HCT116 (cell line): ENCODE results near the gene KCNH2. TPM values are rescaled to one million over a fixed set of nuclear protein-coding genes. Genes with fewer than 3 reads are reported as not detected.

Source experiments
- ATAC-seq: fragments of 200-7000 bp; cut with Tn5 transposase; 2 replicates; pipeline ENCODE4 v1.9.1; 2020; ENCODE audit warnings: mild to moderate bottlenecking, moderate library complexity
- BruUV-seq: library from RNA; stranded (reverse); fragments of 400-500 nt; replicated peaks from 2 replicates; lab custom pipeline; 2021; lab: Mats Ljungman, UMichigan
- CTCF ChIA-PET: fragments of 300-600 bp; sonication (Branson Sonifier 250); formaldehyde crosslinking; loops from one replicate; lab custom pipeline; 2021; ENCODE audit warnings: antibody characterized with exemption; lab: Charles Lee
- POLR2A ChIA-PET: fragments of 300-600, 350-600 bp; sonication (Branson Sonifier 250); formaldehyde crosslinking; loops from one replicate; lab custom pipeline; 2021; ENCODE audit warnings: antibody characterized with exemption; lab: Charles Lee
- RAD21 ChIA-PET, 2 experiments: fragments of 300-600 bp; sonication (Branson Sonifier 250); formaldehyde crosslinking; loops; one replicate each; lab custom pipeline; 2023; ENCODE audit warnings: low total read pairs in 2 of 2; ENCODE audit not compliant: uncharacterized antibody in 2 of 2, unreplicated experiment in 2 of 2, low non-redundant PET in 1 of 2; lab: Charles Lee
- DNase-seq: peaks from one replicate; pipeline ENCODE4 v3.0.0-alpha.2; 2010; ENCODE audit warnings: low read depth, low spot score
- H2AFZ ChIP-seq: fragments of 200-600 bp; shearing (Covaris generic), sonication (generic); 2 replicates; pipeline ENCODE4 v1.6.1; 2017; ENCODE audit warnings: low read depth, mixed run types, mixed read lengths, antibody characterized with exemption, low read length; ENCODE audit not compliant: poor library complexity, severe bottlenecking
- H3K27ac ChIP-seq: 2 replicates; pipeline ENCODE4 v1.5.1; 2012; ENCODE audit warnings: low read depth, low read length
- H3K27me3 ChIP-seq: fragments of 200-600 bp; sonication (generic); 2 replicates; pipeline ENCODE4 v1.6.1; 2016; ENCODE audit warnings: mixed run types, low read length, mixed read lengths; ENCODE audit not compliant: insufficient read depth
- H3K36me3 ChIP-seq, 2 experiments: fragments of 200-500 bp in 1 of 2; fragments of 200-600 bp in 1 of 2; sonication (Bioruptor generic) in 1 of 2; sonication (generic) in 1 of 2; 2 replicates each; pipeline versions ENCODE4 v1.5.1 to v1.6.1; 2014 to 2016; ENCODE audit warnings: low read length in 2 of 2, inconsistent platforms in 1 of 2, mixed read lengths in 1 of 2, mixed run types in 1 of 2; ENCODE audit not compliant: insufficient read depth in 2 of 2, control insufficient read depth in 1 of 2
- H3K4me1 ChIP-seq, 2 experiments: fragments of 200-600 bp in 1 of 2; sonication (generic) in 1 of 2; 2 replicates each; pipeline versions ENCODE4 v1.5.1 to v1.6.1; 2012 to 2017; ENCODE audit warnings: low read length in 2 of 2, inconsistent platforms in 1 of 2, mild to moderate bottlenecking in 1 of 2, mixed read lengths in 1 of 2, mixed run types in 1 of 2, moderate library complexity in 1 of 2; ENCODE audit not compliant: insufficient read depth in 2 of 2, control insufficient read depth in 1 of 2
- H3K4me2 ChIP-seq: fragments of 200-600 bp; sonication (generic); 2 replicates; pipeline ENCODE4 v1.6.1; 2017; ENCODE audit warnings: mixed run types, low read length, mixed read lengths
- H3K4me3 ChIP-seq, 2 experiments: fragments of 200-600 bp in 1 of 2; sonication (generic) in 1 of 2; replicated peaks in 1 of 2; 2 replicates each; pipeline ENCODE4 v1.5.1; 2011 to 2016; ENCODE audit warnings: low read length in 2 of 2, control low read depth in 1 of 2, low read depth in 1 of 2, mild to moderate bottlenecking in 1 of 2, mixed read lengths in 1 of 2, mixed run types in 1 of 2
- H3K79me2 ChIP-seq: fragments of 200-600 bp; sonication (generic); 2 replicates; pipeline ENCODE4 v1.6.1; 2017; ENCODE audit warnings: mild to moderate bottlenecking, mixed run types, low read length, moderate library complexity, mixed read lengths; ENCODE audit not compliant: insufficient read depth
- H3K9ac ChIP-seq: fragments of 200-600 bp; sonication (generic); 2 replicates; pipeline ENCODE4 v1.6.1; 2016; ENCODE audit warnings: low read length, mixed read lengths
- H3K9me2 ChIP-seq: fragments of 200-600 bp; sonication (generic), shearing (Covaris generic); 2 replicates; pipeline ENCODE4 v1.6.1; 2017; ENCODE audit warnings: mixed run types, mild to moderate bottlenecking, moderate library complexity; ENCODE audit not compliant: insufficient read depth
- H3K9me3 ChIP-seq, 2 experiments: fragments of 200-500 bp in 1 of 2; fragments of 200-600 bp in 1 of 2; sonication (Bioruptor generic) in 1 of 2; sonication (generic) in 1 of 2; 2 replicates each; pipeline ENCODE4 v1.6.1; 2014 to 2017; ENCODE audit warnings: low read length in 2 of 2, mixed read lengths in 2 of 2, inconsistent platforms in 1 of 2, low read depth in 1 of 2, mild to moderate bottlenecking in 1 of 2, mixed run types in 1 of 2, moderate library complexity in 1 of 2; ENCODE audit not compliant: control insufficient read depth in 1 of 2, insufficient read depth in 1 of 2
- H4K20me1 ChIP-seq: fragments of 200-600 bp; sonication (generic), shearing (Covaris generic); 2 replicates; pipeline ENCODE4 v1.6.1; 2017; ENCODE audit warnings: mixed run types, mild to moderate bottlenecking, moderate library complexity; ENCODE audit not compliant: insufficient read depth
- CBX3 ChIP-seq: IDR thresholded peaks from 2 replicates; pipeline ENCODE4 v1.6.1; 2012; ENCODE audit warnings: low read depth
- CEBPB ChIP-seq: IDR thresholded peaks from 2 replicates; pipeline ENCODE4 v1.6.1; 2012; ENCODE audit warnings: low read depth
- EGR1 ChIP-seq: IDR thresholded peaks from 2 replicates; pipeline ENCODE4 v1.6.1; 2012; ENCODE audit warnings: low read depth
- EZH2 ChIP-seq: fragments of 200-600 bp; sonication (generic); IDR thresholded peaks from 2 replicates; pipeline ENCODE4 v1.6.1; 2017; ENCODE audit warnings: antibody characterized with exemption, mixed run types
- EZH2phosphoT487 ChIP-seq: fragments of 200-600 bp; IDR thresholded peaks from 2 replicates; pipeline ENCODE4 v1.6.1; 2018; ENCODE audit warnings: antibody characterized with exemption, borderline replicate concordance
- FOSL1 ChIP-seq: IDR thresholded peaks from 2 replicates; pipeline ENCODE4 v1.6.1; 2012; ENCODE audit warnings: low read depth
- JUND ChIP-seq: IDR thresholded peaks from 2 replicates; pipeline ENCODE4 v1.6.1; 2012
- REST ChIP-seq: IDR thresholded peaks from 2 replicates; pipeline ENCODE4 v1.6.1; 2012; ENCODE audit warnings: low read depth
- SIN3A ChIP-seq: IDR thresholded peaks from 2 replicates; pipeline ENCODE4 v1.6.1; 2012; ENCODE audit warnings: low read depth
- SP1 ChIP-seq: IDR thresholded peaks from 2 replicates; pipeline ENCODE4 v1.6.1; 2012; ENCODE audit warnings: low read depth
- SRF ChIP-seq: IDR thresholded peaks from 2 replicates; pipeline ENCODE4 v1.6.1; 2012; ENCODE audit warnings: low read depth
- YY1 ChIP-seq: IDR thresholded peaks from 2 replicates; pipeline ENCODE4 v1.6.1; 2011; ENCODE audit warnings: low read length, low read depth, moderate library complexity, mild to moderate bottlenecking; ENCODE audit not compliant: insufficient replicate concordance; ENCODE audit errors: extremely low read depth
- ZBTB33 ChIP-seq: IDR thresholded peaks from 2 replicates; pipeline ENCODE4 v1.6.1; 2011; ENCODE audit warnings: mild to moderate bottlenecking, low read length, moderate library complexity; ENCODE audit not compliant: insufficient replicate concordance; ENCODE audit errors: extremely low read depth
- ZFX ChIP-seq: fragments of 450-650 bp; IDR thresholded peaks from 2 replicates; pipeline ENCODE4 v1.6.1; 2017
- ZNF274 ChIP-seq: fragments of 200-500 bp; sonication (Bioruptor generic); IDR thresholded peaks from 2 replicates; pipeline ENCODE4 v1.6.1; 2014; ENCODE audit warnings: mild to moderate bottlenecking, low read depth, low read length, inconsistent platforms
- intact Hi-C: fragments of 100-400 bp; cut with micrococcal nuclease; formaldehyde crosslinking; loops from 2 replicates; pipeline ENCODE4 v1.10.0; 2022
- total RNA-seq: library from RNA; stranded (reverse); gene quantifications from one replicate; pipeline ENCODE4 v1.2.1, GENCODE V29; 2021; ENCODE audit not compliant: unreplicated experiment
- TF ChIP-seq, protein P1 (sequence below): IDR thresholded peaks from 2 replicates; pipeline ENCODE4 v1.6.1; 2012
- TF ChIP-seq, protein P2 (sequence below): IDR thresholded peaks from 2 replicates; pipeline ENCODE4 v1.6.1; 2012

The KCNH2 gene
- total RNA-seq, 1 experiment from 2014 or later: 9.7 TPM

DNA sequence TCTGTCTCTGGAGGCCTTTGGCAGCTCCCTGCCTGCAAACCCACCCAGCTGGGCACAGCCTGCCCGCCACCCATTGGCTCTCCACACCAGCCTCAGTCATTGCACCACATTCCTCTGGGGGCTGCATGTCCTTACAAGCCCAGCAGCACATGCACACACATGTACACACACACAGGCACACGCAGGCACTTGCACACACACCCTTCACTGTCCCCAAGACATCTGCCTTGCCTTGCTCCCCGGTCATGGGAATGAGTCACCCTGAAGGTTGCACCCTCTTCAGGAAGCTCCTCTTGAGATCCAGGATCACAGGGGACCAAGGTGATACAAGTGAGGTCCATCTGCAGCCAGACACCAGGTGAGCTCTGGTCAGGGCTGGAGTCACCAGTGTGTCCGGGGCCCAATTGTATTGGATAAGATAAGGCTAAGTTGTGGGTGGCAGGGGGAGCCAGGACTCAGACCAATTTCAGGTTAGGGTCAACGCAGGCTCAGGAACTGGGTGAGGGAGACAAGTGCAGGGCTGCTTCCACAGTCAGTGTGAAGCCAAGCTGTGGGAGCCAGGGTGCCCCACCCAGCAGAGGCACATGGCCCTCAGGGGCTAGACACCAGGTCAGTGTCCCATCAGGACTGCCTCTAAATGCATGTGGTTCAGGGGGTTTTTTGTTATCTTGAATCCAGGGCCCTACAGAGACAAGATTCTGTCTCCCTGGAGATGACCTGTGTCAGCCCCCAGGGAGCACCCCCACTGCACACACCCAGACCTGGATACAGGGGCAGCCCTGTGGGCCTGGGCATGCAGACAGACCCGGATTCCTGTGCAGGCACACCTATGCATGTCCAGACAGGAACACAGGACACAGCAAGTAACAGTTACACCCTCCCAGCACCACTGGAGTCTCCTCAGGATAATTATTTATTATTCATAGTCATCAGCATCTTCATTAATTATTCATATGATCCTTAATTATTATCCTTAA is 33.8 kb downstream of the KCNH2 start (continued):
- TF ChIP-seq REST (no peak), EGR1 (no peak), EZH2 (no peak), EZH2phosphoT487 (no peak), ZBTB33 (no peak)

- H3K79me2 ChIP-seq: no peaks in the 10 kb centered on the region
- no peaks in the 10 kb centered on the region for H3K9me2 ChIP-seq
- ChIA-PET RAD21 (no interaction called here), CTCF (no interaction called here), POLR2A (no interaction called here)
- DNase-seq (no peak), ATAC-seq (no peak)
- no peaks in the 10 kb centered on the region for H4K20me1 ChIP-seq
- no peaks in the 10 kb centered on the region for H3K27me3 ChIP-seq
- TF ChIP-seq SIN3A (no peak), ZNF274 (no peak), YY1 (no peak), ZFX (no peak), JUND (no peak), CBX3 (no peak), SP1 (no peak), FOSL1 (no peak), SRF (no peak), CEBPB (no peak)
- TF ChIP-seq, protein P1, sequence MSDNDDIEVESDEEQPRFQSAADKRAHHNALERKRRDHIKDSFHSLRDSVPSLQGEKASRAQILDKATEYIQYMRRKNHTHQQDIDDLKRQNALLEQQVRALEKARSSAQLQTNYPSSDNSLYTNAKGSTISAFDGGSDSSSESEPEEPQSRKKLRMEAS: no peak
- TF ChIP-seq, protein P2, sequence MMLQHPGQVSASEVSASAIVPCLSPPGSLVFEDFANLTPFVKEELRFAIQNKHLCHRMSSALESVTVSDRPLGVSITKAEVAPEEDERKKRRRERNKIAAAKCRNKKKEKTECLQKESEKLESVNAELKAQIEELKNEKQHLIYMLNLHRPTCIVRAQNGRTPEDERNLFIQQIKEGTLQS: no peak
- H3K4me2 ChIP-seq: no peak overlapping the region
- peaks cover 3 to 11% of the 10 kb centered on the region in 2 experiments; a peak in 1 of 4 replicates for H3K4me1 ChIP-seq
- no peak overlapping the region for H3K27ac ChIP-seq
- H3K36me3 ChIP-seq: no peaks in the 10 kb centered on the region
- H3K9ac ChIP-seq: no peak overlapping the region
- intact Hi-C loops: no loop called here
- H3K4me3 ChIP-seq: no peak overlapping the region
- H3K9me3 ChIP-seq: no peaks in the 10 kb centered on the region
- BruUV-seq: no TSS peak
- no peak overlapping the region for H2AFZ ChIP-seq
Measured at GRCh38 chr7:150943453-150943814, 34.7 kb downstream of the KCNH2 start.
